B cell (primary cell): ENCODE measurements around the gene MTX1.

Source experiments
- CTCF ChIP-seq: fragments of 200-600 bp; IDR thresholded peaks from one replicate; pipeline ENCODE4 v1.8.0; 2022; ENCODE audit warnings: antibody characterized with exemption, mild to moderate bottlenecking
- EZH2 ChIP-seq: IDR thresholded peaks from 2 replicates; pipeline ENCODE4 v1.6.1; 2012; ENCODE audit warnings: borderline replicate concordance, low read depth, mild to moderate bottlenecking, moderate library complexity, low read length; ENCODE audit not compliant: insufficient read depth, poor library complexity, severe bottlenecking

GRCh38 chr1:155253797-155254196 is 45.3 kb downstream of the MTX1 start:
- TF ChIP-seq CTCF (no peak), EZH2 (no peak)
